ENCODE results near the gene ASAP3.

DNA sequence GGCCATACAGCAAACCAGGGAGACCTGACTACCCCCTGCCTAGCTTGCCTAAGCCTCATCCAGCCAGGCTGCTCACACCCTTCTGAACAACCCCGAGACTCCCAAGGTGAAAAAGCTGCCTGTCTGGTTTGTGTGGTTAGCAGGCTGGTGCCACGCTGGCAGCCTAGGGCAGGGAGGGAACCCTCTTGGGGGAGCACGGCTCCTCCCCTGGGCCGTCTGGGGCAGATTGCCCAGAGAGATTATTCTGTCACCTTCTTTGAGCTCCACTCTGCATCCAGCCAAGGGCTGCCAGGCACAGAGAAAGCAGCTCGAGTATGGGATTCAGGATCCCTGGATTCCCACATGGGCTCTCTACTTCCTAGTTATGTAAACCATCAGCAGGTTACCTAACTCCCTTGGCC lies 32.0 kb downstream of the ASAP3 start:
- TF ChIP-seq, protein P1, sequence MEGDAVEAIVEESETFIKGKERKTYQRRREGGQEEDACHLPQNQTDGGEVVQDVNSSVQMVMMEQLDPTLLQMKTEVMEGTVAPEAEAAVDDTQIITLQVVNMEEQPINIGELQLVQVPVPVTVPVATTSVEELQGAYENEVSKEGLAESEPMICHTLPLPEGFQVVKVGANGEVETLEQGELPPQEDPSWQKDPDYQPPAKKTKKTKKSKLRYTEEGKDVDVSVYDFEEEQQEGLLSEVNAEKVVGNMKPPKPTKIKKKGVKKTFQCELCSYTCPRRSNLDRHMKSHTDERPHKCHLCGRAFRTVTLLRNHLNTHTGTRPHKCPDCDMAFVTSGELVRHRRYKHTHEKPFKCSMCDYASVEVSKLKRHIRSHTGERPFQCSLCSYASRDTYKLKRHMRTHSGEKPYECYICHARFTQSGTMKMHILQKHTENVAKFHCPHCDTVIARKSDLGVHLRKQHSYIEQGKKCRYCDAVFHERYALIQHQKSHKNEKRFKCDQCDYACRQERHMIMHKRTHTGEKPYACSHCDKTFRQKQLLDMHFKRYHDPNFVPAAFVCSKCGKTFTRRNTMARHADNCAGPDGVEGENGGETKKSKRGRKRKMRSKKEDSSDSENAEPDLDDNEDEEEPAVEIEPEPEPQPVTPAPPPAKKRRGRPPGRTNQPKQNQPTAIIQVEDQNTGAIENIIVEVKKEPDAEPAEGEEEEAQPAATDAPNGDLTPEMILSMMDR (conservative IDR thresholded peaks at IDR 0.05; ENCODE audit: low read length): no peak
- no peak for TF ChIP-seq EZH2phosphoT487 (IDR thresholded peaks at IDR 0.05; ENCODE audit: borderline replicate concordance)
